NOMO-1 treated with DMSO at 0.1 percent for 48 hours (cell line): ENCODE measurements around the gene SPACA4.

Experiments used
- DNase-seq: peaks from one replicate; lab custom pipeline; 2025; ENCODE audit not compliant: unreplicated experiment; lab: John Stamatoyannopoulos, UW

The SPACA4 gene

DNA sequence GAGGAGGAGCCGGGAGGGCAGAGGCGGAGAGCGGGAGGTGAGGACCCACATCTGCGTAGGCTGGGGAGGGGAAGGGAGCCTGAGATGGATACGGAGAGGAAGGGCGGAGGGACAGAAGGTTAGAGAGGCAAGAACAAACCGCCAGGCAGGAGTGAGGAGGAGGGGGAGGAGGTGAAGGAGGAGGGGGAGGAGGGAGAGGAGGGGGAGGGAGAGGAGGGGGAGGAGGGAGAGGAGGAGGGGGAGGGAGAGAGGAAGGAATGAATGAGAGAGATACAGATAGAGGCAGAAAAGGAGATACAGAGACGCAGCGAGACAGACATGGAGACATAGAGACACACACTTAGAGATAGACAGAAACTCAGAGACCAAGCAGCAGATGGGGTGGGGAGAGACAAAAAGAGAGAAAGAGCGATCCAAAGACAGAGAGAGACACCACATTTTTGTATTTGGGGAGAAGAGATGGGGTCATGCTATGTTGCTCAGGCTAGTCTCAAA, 40.2 kb downstream of the SPACA4 start:
- DNase-seq = no peak

DNA sequence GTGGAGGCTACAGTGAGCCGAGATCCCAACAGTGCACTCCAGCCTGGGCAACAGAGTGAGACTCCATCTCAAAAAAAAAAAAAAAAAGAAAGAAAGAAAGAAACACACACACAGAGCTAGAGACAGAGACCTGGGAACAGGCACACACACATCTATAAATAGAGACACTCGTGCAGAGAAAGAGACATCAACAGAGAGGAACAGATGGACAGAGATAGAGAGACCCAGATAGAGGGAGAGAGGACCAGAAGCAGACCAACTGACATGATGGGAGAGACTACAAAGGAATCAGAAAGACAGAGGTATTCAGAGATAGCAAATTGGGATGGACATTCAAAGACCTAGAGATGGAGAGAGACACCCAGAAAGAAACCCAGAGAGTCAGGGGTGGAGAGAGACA, 41.6 kb downstream of the SPACA4 start:
- DNase-seq = no peak

DNA sequence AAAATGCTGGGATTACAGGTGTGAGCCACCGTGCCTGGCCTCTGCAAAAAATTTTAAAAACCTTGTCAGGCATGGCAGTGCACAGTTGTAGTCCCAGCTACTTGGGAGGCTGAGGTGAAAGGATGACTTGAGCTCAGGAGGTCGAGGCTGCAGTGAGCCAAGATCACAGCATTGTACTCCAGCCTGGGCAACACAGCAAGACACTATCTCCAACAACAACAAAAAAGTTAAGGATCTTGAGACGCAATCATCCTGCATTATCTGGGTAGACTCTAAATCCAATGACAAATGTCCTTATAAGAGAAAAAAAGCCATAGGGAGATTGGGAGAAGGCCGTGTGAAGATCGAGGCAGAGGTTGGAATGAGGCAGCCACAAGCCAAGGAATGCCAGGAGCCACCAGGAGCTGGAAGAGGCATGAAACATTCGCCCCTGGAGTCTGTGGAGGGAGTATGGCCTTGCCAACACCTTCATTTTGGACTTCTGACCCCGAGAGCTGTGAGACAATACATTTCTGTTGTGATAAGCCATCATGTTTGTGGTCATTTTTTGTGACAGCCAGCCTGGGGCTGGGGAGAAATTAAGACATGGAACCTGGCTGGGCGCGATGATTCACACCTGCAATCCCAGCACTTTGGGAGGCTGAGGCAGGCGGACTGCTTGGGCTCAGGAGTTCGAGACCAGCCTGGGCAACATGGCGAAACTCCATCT, 44.6 kb downstream of the SPACA4 start:
- DNase-seq = no peak

DNA sequence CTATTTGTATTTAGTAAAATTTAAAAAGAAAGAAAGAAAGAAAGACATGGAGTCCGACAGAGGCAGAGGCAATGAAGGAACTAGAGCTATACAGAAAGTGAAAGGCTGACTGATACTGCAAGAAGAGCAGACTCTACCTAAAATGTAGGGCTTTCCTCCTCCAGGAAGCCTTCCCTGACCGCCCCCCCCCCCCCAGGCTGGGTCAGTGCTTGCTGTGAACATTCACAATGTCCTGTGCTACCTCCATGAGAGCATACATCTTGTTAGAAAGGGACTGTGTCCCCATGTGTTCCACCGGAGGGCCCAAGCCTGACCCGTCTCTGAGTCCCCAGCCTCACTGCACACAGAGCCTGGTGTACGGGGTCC, 45.1 kb downstream of the SPACA4 start:
- DNase-seq = no peak

DNA sequence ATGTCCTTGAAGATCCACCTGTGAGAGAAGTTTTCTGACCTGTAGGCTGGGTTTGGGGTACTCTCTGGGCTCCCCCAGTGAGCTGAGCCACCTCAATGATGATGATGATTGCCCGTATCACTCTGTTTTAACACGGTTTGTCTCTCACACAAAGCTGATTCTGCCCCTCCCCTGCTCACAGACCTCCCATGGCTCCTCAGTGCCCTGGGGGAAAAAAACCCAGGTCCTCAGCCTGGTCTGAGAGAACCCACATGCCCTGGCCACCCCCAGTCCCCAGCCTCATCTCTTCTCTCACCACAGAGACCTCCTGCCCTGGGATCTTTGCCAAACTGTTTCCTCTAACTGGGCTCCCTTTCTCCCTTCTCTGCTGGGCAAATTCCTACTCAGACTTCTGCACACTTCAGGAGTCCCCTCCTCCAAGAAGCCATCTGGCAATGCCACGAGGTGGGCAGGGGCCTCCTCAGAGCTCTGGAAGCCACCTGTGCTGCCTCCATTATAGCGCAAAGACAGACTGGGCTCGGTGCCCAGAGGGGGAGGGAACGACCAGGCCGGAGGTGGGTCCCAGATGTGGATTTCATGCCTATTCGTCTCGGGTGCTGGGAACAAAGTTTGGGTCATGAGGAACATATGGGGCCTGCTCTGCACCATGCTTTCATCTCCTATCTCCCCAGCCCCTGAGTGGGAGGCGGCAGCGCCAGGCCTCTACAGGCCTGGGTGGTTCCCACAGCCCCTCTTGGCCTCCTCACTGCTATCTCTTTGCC, 47.9 kb downstream of the SPACA4 start:
- DNase-seq = no peak

DNA sequence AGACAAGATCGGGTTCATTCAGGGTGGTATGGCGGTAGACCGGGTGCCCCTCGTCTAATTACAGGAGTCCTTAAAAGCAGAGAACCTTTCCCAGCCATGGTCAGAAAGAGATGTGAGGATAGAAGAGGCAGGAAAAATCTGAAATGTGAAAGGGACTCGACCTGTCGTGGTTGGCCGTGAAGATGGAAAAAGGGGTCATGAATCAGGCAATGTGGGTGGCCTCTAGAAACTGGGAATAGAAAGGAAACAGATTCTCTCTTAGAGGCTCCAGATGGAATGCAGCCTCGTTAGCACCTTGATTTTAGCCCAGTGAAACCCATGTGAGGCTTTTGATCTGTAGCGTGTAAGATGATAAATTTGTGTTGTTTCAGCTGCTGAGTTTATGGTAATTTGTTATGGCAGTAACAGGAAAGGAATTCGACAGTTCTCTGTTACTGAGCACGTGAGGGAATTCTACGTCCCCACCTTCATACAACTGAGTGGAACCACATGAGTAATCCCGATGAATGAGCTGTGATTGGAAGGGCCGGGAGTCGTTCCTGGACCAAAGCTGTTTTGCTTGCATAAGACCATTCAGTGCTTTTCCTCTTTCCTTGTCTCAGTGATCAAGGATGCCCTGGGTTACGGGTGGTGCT, 50.4 kb downstream of the SPACA4 start:
- DNase-seq = no peak
